ENCODE data around the gene MRPL24.

Gene MRPL24

DNA sequence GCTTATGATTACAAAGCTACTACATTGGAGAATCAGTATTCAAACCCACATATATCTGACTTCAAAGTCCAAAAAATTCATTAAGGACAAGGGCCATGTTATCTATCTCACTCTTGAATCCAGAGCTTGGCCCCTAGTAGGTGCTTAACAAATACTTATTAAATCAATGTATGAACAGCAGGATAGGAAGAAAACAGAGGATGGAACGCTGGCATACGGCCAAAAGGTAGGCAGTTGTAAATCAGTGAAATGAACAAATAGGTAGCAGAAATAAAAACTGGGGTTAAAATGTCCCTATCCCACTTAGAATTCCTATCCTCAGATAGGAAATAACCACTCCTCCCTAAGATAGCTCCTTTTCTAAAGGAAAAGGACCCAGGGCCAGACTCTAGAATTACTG, 2.0 kb downstream of the MRPL24 start:
- no peak for ATAC-seq
- TF ChIP-seq ZFP3 (CRISPR knock-in tag; IDR thresholded peaks at IDR 0.05) = no peak
- TF ChIP-seq ZC3H10 (CRISPR knock-in tag; IDR thresholded peaks at IDR 0.05) = no peak
- TF ChIP-seq BACH2 (CRISPR knock-in tag; IDR thresholded peaks at IDR 0.05; ENCODE audit: borderline replicate concordance) = no peak
- TF ChIP-seq ZNF565 (CRISPR knock-in tag; conservative IDR thresholded peaks at IDR 0.05; ENCODE audit: low read depth) = no peak
- no peak for TF ChIP-seq ESRRG (CRISPR knock-in tag; IDR thresholded peaks at IDR 0.05)
- no peak for TF ChIP-seq ZNF70 (CRISPR knock-in tag; IDR thresholded peaks at IDR 0.05)
- TF ChIP-seq, protein P1, sequence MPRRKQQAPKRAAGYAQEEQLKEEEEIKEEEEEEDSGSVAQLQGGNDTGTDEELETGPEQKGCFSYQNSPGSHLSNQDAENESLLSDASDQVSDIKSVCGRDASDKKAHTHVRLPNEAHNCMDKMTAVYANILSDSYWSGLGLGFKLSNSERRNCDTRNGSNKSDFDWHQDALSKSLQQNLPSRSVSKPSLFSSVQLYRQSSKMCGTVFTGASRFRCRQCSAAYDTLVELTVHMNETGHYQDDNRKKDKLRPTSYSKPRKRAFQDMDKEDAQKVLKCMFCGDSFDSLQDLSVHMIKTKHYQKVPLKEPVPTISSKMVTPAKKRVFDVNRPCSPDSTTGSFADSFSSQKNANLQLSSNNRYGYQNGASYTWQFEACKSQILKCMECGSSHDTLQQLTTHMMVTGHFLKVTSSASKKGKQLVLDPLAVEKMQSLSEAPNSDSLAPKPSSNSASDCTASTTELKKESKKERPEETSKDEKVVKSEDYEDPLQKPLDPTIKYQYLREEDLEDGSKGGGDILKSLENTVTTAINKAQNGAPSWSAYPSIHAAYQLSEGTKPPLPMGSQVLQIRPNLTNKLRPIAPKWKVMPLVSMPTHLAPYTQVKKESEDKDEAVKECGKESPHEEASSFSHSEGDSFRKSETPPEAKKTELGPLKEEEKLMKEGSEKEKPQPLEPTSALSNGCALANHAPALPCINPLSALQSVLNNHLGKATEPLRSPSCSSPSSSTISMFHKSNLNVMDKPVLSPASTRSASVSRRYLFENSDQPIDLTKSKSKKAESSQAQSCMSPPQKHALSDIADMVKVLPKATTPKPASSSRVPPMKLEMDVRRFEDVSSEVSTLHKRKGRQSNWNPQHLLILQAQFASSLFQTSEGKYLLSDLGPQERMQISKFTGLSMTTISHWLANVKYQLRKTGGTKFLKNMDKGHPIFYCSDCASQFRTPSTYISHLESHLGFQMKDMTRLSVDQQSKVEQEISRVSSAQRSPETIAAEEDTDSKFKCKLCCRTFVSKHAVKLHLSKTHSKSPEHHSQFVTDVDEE (CRISPR knock-in tag; IDR thresholded peaks at IDR 0.05) = no peak
- no peak for TF ChIP-seq ZFP30 (CRISPR knock-in tag; IDR thresholded peaks at IDR 0.05)
- no peak for TF ChIP-seq ZNF8 (CRISPR knock-in tag; IDR thresholded peaks at IDR 0.05)
- TF ChIP-seq SNAI2 (CRISPR knock-in tag; IDR thresholded peaks at IDR 0.05) = no peak
- TF ChIP-seq PPARA (CRISPR knock-in tag; IDR thresholded peaks at IDR 0.05; ENCODE audit: borderline replicate concordance) = no peak
- TF ChIP-seq ISL1 (CRISPR knock-in tag; IDR thresholded peaks at IDR 0.05) = no peak
- TF ChIP-seq, protein P2, sequence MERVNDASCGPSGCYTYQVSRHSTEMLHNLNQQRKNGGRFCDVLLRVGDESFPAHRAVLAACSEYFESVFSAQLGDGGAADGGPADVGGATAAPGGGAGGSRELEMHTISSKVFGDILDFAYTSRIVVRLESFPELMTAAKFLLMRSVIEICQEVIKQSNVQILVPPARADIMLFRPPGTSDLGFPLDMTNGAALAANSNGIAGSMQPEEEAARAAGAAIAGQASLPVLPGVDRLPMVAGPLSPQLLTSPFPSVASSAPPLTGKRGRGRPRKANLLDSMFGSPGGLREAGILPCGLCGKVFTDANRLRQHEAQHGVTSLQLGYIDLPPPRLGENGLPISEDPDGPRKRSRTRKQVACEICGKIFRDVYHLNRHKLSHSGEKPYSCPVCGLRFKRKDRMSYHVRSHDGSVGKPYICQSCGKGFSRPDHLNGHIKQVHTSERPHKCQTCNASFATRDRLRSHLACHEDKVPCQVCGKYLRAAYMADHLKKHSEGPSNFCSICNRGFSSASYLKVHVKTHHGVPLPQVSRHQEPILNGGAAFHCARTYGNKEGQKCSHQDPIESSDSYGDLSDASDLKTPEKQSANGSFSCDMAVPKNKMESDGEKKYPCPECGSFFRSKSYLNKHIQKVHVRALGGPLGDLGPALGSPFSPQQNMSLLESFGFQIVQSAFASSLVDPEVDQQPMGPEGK (CRISPR knock-in tag; IDR thresholded peaks at IDR 0.05; ENCODE audit: borderline replicate concordance) = no peak
- TF ChIP-seq, protein P3, sequence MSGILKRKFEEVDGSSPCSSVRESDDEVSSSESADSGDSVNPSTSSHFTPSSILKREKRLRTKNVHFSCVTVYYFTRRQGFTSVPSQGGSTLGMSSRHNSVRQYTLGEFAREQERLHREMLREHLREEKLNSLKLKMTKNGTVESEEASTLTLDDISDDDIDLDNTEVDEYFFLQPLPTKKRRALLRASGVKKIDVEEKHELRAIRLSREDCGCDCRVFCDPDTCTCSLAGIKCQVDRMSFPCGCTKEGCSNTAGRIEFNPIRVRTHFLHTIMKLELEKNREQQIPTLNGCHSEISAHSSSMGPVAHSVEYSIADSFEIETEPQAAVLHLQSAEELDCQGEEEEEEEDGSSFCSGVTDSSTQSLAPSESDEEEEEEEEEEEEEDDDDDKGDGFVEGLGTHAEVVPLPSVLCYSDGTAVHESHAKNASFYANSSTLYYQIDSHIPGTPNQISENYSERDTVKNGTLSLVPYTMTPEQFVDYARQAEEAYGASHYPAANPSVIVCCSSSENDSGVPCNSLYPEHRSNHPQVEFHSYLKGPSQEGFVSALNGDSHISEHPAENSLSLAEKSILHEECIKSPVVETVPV (CRISPR knock-in tag; IDR thresholded peaks at IDR 0.05) = no peak
- TF ChIP-seq TOX (CRISPR knock-in tag; IDR thresholded peaks at IDR 0.05; ENCODE audit: borderline replicate concordance) = no peak

DNA sequence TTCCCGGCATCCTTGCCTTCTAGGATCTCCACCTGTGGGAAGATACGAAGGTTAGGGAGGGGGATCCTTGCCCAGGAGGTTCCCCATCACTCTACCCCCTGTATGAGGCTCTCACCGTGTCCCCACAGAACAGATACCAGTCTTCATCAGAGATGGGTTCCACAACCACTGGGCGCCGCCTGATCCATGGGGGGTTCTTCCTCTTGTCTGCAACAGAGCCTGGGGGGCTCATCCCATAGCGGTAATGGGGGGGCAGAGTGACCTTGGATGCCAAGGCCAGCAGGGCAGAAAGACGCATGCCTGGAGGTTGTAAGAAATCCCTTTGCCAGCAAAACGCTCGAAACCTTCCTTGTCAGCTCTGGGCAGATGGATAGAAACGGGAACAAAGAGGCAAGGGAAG, 2.5 kb downstream of the MRPL24 start:
- no peak for ATAC-seq
- no peak for TF ChIP-seq GLIS3 (CRISPR knock-in tag; IDR thresholded peaks at IDR 0.05)
- no peak for TF ChIP-seq ISL1 (CRISPR knock-in tag; IDR thresholded peaks at IDR 0.05)
- TF ChIP-seq, protein P3 (CRISPR knock-in tag; IDR thresholded peaks at IDR 0.05) = no peak
- TF ChIP-seq, protein P4, sequence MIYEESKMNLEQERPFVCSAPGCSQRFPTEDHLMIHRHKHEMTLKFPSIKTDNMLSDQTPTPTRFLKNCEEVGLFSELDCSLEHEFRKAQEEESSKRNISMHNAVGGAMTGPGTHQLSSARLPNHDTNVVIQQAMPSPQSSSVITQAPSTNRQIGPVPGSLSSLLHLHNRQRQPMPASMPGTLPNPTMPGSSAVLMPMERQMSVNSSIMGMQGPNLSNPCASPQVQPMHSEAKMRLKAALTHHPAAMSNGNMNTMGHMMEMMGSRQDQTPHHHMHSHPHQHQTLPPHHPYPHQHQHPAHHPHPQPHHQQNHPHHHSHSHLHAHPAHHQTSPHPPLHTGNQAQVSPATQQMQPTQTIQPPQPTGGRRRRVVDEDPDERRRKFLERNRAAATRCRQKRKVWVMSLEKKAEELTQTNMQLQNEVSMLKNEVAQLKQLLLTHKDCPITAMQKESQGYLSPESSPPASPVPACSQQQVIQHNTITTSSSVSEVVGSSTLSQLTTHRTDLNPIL (CRISPR knock-in tag; IDR thresholded peaks at IDR 0.05; ENCODE audit: low read depth) = no peak
- TF ChIP-seq ZNF70 (CRISPR knock-in tag; IDR thresholded peaks at IDR 0.05) = no peak
- TF ChIP-seq, protein P1 (CRISPR knock-in tag; IDR thresholded peaks at IDR 0.05) = no peak

DNA sequence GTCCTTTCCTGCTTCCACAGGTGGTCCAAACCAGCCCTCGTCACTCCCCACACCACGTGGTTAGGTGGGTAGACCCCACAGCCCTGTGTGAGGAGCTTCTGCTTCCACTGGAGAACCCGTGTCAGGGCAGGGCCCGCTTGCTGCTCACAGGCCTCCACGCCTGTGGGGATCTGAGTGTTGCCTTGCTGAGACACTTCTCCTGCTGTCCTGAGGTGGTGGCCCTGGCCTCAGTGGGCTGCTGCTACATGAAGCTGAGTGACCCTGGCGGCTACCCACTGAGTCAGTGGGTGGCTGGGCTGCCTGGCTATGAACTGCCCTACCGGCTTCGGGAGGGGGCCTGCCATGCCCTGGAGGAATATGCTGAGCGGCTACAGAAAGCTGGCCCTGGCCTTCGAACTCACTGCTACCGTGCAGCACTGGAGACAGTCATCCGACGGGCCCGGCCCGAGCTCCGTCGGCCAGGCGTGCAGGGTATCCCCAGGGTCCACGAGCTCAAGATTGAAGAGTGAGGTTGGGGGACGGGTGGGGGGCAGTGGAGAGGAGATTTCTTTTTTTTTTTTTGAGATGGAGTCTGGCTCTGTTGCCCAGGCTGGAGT, 6.8 kb downstream of the MRPL24 start:
- no peak for ATAC-seq
- TF ChIP-seq, protein P4 (CRISPR knock-in tag; IDR thresholded peaks at IDR 0.05; ENCODE audit: low read depth) = no peak
- TF ChIP-seq RARB (CRISPR knock-in tag; IDR thresholded peaks at IDR 0.05) = no peak
- TF ChIP-seq ZC3H10 (CRISPR knock-in tag; IDR thresholded peaks at IDR 0.05) = no peak
- TF ChIP-seq, protein P5, sequence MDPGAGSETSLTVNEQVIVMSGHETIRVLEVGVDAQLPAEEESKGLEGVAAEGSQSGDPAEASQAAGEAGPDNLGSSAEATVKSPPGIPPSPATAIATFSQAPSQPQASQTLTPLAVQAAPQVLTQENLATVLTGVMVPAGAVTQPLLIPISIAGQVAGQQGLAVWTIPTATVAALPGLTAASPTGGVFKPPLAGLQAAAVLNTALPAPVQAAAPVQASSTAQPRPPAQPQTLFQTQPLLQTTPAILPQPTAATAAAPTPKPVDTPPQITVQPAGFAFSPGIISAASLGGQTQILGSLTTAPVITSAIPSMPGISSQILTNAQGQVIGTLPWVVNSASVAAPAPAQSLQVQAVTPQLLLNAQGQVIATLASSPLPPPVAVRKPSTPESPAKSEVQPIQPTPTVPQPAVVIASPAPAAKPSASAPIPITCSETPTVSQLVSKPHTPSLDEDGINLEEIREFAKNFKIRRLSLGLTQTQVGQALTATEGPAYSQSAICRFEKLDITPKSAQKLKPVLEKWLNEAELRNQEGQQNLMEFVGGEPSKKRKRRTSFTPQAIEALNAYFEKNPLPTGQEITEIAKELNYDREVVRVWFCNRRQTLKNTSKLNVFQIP (CRISPR knock-in tag; IDR thresholded peaks at IDR 0.05; ENCODE audit: borderline replicate concordance, low read depth) = no peak
- TF ChIP-seq GLIS3 (CRISPR knock-in tag; IDR thresholded peaks at IDR 0.05) = no peak
- no peak for TF ChIP-seq CSDC2 (CRISPR knock-in tag; IDR thresholded peaks at IDR 0.05)

Measured in SK-N-SH treated with all-trans-retinoic acid at 6 μM for 48 hours (cell line).